Measurements from ENCODE around the gene RFC1. TPM values are rescaled to one million over a fixed set of nuclear protein-coding genes. Genes with fewer than 3 reads are reported as not detected.

Gene RFC1
- total and polyA plus RNA-seq, 2 of the 4 experiments (the other 2 are of a cell fraction) = 18.4 to 49.3 TPM

- Histone ChIP-seq H3K9ac (ENCODE audit: low read depth, low read length) (no peak overlapping the region), H2BK5ac (ENCODE audit: low read depth, low read length, poor library complexity, severe bottlenecking) (no peak overlapping the region), H4K20me1 (ENCODE audit: insufficient read depth, low read length) (no peaks in the 10 kb centered on the region), H3K14ac (replicated peaks; ENCODE audit: low read depth, low read length) (no peak overlapping the region), H2AFZ (replicated peaks; ENCODE audit: low read length, poor library complexity) (no peak overlapping the region), H4K5ac (ENCODE audit: low read depth, low read length) (no peak overlapping the region), H2BK120ac (ENCODE audit: low read depth, low read length) (no peak overlapping the region), H3K4me1 (ENCODE audit: control insufficient read depth, insufficient read depth, low read length) (no peaks in the 10 kb centered on the region), H3K36me3 (ENCODE audit: control insufficient read depth, insufficient read depth, low read length) (no peaks in the 10 kb centered on the region), H3K4me2 (ENCODE audit: low read depth, low read length) (no peak overlapping the region; the same call in 1 of the 2 replicates), H3K4me3 (ENCODE audit: insufficient read depth, low read depth, low read length) (no peak overlapping the region), H2BK15ac (ENCODE audit: low read depth, low read length) (no peak overlapping the region), H3K27ac (ENCODE audit: insufficient read depth, low read length) (no peak overlapping the region), H3K9me1 (ENCODE audit: insufficient read depth, low read length) (no peaks in the 10 kb centered on the region), H3K27me3 (ENCODE audit: control insufficient read depth, insufficient read depth, low read length) (peaks cover 6% of the 10 kb centered on the region; the same call in 1 of the 2 replicates), H2BK20ac (ENCODE audit: low read depth, low read length) (no peak overlapping the region), H3K9me3 (ENCODE audit: control insufficient read depth, insufficient read depth, low read length) (no peaks in the 10 kb centered on the region), H2AK5ac (ENCODE audit: low read depth, low read length) (no peak overlapping the region), H3K4ac (ENCODE audit: low read depth, low read length) (no peak overlapping the region), H3K18ac (ENCODE audit: low read depth, low read length) (no peak overlapping the region), H2AK9ac (replicated peaks; ENCODE audit: low read depth, low read length, poor library complexity) (no peak overlapping the region), H3K23ac (ENCODE audit: low read depth, low read length) (no peak overlapping the region), H3K79me1 (ENCODE audit: low read depth in 1 of 2, low read length in 2 of 2) (no peaks in the 10 kb centered on the region), H4K8ac (ENCODE audit: low read depth in 2 of 2, low read length in 2 of 2) (no peak overlapping the region), H4K91ac (ENCODE audit: insufficient read depth, low read depth, low read length) (no peak overlapping the region), H3K56ac (ENCODE audit: extremely low read depth, insufficient read depth, low read length) (no peak overlapping the region)
- DNase-seq = no peak
- in situ Hi-C loops (cut with MboI; ENCODE audit: low sequenced_read_pairs) = no loop called here
- TF ChIP-seq USF2 (IDR thresholded peaks at IDR 0.05; ENCODE audit: low read depth, low read length) (no peak), RAD21 (IDR thresholded peaks at IDR 0.05; ENCODE audit: low read length) (0 out of 2 replicates have a peak, but pooled peaks have one; percentile 9), CTCF (conservative IDR thresholded peaks at IDR 0.05; ENCODE audit: low read depth, low read length) (peak; percentile 25)
- intact Hi-C loops (cut with micrococcal nuclease) = no loop called here
- ChIA-PET POLR2A (ENCODE audit: unreplicated experiment) (no interaction called here), CTCF (no interaction called here)
- no peak for ATAC-seq (ENCODE audit: low read depth)
- WGBS, 2 experiments (ENCODE audit: extremely low coverage in 2 of 2, insufficient read length in 1 of 2) = no CpG with 5 or more reads among the region's 5 CpGs
- dilution Hi-C loops (cut with HindIII; ENCODE audit: low sequenced_read_pairs, unreplicated experiment) = no loop called here
- BruUV-seq (replicated peaks) = no TSS peak
These were observed 44.3 kb upstream of the RFC1 start for GRCh38 chr4:39410415-39410814.

Data from IMR-90 (cell line).